ENCODE measurements around the gene APCS. TPM values are rescaled to one million over a fixed set of nuclear protein-coding genes. Genes with fewer than 3 reads are reported as not detected.

The APCS gene
- total and polyA plus RNA-seq, 7 donors, result not detected

GRCh38 chr1:159580340-159580739 lies 7.3 kb upstream of the APCS start:
- H3K36me3 ChIP-seq (ENCODE audit: insufficient read depth in 1 of 2, low read depth in 1 of 2), result no peaks in the 10 kb centered on the region
- TF ChIP-seq CTCF (IDR thresholded peaks at IDR 0.05), result no peak
- H3K27ac ChIP-seq, result no peak overlapping the region
- WGBS, 3 donors, result 57 to 72% (median 63%) methylated on average over 3 of the region's 3 CpGs
- H3K9me3 ChIP-seq, result no peaks in the 10 kb centered on the region
- no peak overlapping the region for H3K4me3 ChIP-seq
- ATAC-seq, result no peak
- no peak for DNase-seq
- H3K4me1 ChIP-seq, result no peaks in the 10 kb centered on the region
- no peaks in the 10 kb centered on the region for H3K27me3 ChIP-seq (ENCODE audit: insufficient read depth in 3 of 3, low read length in 2 of 3)
- intact Hi-C loops (cut with DNase I), result no loop called here

DNA sequence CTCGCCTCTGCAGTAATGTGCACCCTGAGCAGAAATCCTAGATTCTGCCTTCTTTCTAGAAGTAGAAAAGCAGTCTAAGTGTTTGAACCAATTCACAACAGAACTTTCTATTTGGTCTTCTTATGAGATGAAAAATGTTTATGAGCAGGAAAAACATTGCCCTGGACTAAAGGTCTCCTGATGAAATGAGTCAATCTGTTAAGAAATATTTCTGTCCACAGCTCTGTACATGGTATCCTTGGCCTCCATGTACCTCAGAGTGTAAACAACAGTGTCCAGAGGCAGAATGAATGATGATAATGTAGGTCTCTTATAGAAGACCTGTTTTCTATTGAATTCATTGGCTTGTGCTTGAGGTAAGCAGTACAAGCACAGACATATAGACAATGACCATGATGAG lies 6.2 kb upstream of the APCS start:
- Histone ChIP-seq H3K4me1 (no peaks in the 10 kb centered on the region), H3K9me3 (no peaks in the 10 kb centered on the region), H3K4me3 (no peak overlapping the region), H3K36me3 (ENCODE audit: insufficient read depth in 1 of 2, low read depth in 1 of 2) (no peaks in the 10 kb centered on the region), H3K27me3 (ENCODE audit: insufficient read depth in 3 of 3, low read length in 2 of 3) (no peaks in the 10 kb centered on the region), H3K27ac (no peak overlapping the region)
- 72 to 81% (median 74%) methylated on average over 1 of the region's 1 CpG for WGBS, 3 donors
- TF ChIP-seq CTCF (IDR thresholded peaks at IDR 0.05), result no peak
- intact Hi-C loops (cut with DNase I), result no loop called here
- ATAC-seq (no peak), DNase-seq (no peak)

DNA sequence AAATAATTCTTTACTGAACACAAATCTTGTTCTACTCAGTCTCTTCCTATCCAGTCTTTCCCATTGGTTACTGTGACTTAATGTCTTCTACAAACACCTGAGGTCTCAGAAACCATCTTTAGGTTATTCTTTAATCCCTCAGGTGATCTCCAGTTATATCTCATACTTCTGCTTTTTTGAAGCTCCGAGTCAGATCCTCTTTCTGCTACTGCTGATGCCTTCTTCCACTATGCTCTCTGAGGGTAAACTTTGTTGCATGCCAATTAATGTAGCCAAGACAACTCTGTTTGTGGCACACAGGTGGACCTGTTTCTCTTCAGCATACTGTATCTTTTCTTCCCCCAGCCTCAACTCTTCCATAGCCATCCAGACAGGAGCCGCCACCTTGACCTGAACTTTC lies 3.1 kb upstream of the APCS start:
- 69 to 82% (median 78%) methylated on average over 2 of the region's 2 CpGs for WGBS, 3 donors
- intact Hi-C loops (cut with DNase I), result no loop called here
- Histone ChIP-seq H3K27ac (no peak overlapping the region), H3K27me3 (ENCODE audit: insufficient read depth in 3 of 3, low read length in 2 of 3) (no peaks in the 10 kb centered on the region), H3K9me3 (no peaks in the 10 kb centered on the region), H3K36me3 (ENCODE audit: insufficient read depth in 1 of 2, low read depth in 1 of 2) (no peaks in the 10 kb centered on the region), H3K4me1 (no peaks in the 10 kb centered on the region), H3K4me3 (no peak overlapping the region)
- DNase-seq, result no peak
- no peak for TF ChIP-seq CTCF (IDR thresholded peaks at IDR 0.05)
- no peak for ATAC-seq

DNA sequence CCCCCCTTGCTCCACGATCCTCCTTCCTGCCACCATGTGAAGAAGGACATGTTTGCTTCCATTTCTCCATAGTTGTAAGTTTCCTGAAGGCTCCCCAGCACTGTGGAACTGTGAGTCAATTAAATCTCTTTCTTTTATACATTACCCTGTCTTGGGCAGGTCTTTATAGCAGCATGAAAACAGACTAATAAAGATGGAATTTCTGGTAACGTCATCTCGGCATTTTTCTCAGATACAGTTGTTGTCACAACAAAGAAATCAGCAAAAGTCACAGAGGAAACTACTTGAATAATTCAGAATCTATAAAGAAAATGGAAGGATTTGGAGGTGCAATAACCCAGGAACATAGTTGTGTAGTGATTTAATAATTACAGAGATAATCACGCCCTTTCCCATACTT lies 4.4 kb downstream of the APCS start:
- Histone ChIP-seq H3K27ac (no peak overlapping the region), H3K36me3 (ENCODE audit: insufficient read depth in 1 of 2, low read depth in 1 of 2) (no peaks in the 10 kb centered on the region), H3K4me3 (no peak overlapping the region), H3K4me1 (no peaks in the 10 kb centered on the region), H3K9me3 (no peaks in the 10 kb centered on the region), H3K27me3 (ENCODE audit: insufficient read depth in 3 of 3, low read length in 2 of 3) (no peaks in the 10 kb centered on the region)
- 79 to 88% (median 83%) methylated on average over 4 of the region's 4 CpGs for WGBS, 3 donors
- intact Hi-C loops (cut with DNase I), result no loop called here
- TF ChIP-seq CTCF (IDR thresholded peaks at IDR 0.05), result no peak
- DNase-seq, result no peak
- ATAC-seq, result no peak

DNA sequence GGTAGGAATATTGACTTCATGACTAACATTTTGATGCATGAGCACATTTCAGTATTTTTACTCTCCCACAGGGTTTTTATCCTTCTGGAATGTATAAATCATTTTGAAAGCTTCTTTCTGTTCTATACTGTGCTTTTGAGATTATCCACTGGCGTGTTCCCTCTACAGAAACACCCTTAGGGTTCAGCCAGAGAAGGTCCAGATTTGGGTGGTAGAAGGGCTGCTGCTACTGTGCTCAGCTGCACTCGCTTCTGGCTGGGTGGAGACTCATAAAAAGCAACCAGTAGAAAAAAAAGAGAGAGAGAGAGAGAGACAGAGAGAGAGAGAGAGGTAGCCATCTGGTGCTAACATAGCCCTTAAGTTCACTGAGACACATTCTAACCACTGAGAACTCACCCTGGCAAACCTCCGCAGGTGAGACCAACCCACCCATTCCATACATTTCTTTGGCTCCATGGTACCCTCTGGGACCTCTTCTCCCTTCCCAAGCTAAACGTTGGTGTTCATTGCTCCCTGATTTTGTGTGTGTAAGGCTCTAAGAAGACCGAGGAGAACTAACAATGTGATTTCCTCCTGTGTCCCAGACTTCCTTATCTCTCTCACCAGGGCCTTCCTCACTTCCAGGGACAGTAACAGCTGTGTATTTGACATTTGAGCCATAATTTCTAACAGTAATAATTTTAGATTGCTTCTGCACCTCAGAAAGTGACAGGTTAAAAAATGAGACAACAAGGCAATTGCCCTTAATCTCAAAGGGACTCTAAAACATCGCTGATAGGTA lies 7.2 kb downstream of the APCS start:
- Histone ChIP-seq H3K4me3 (no peak overlapping the region), H3K4me1 (no peaks in the 10 kb centered on the region), H3K27me3 (ENCODE audit: insufficient read depth in 3 of 3, low read length in 2 of 3) (no peaks in the 10 kb centered on the region), H3K9me3 (no peaks in the 10 kb centered on the region), H3K27ac (no peak overlapping the region), H3K36me3 (ENCODE audit: insufficient read depth in 1 of 2, low read depth in 1 of 2) (no peaks in the 10 kb centered on the region)
- no peak for ATAC-seq
- TF ChIP-seq CTCF (IDR thresholded peaks at IDR 0.05), result no peak
- intact Hi-C loops (cut with DNase I), result no loop called here
- DNase-seq, result no peak
- WGBS, 3 donors, result 37 to 50% (median 45%) methylated on average over 6 of the region's 6 CpGs

All from psoas muscle (tissue), 8 donors.